GM12891 (cell line): ENCODE results near the gene GMCL1.

Source experiments
- POLR2A ChIP-seq: IDR thresholded peaks from 2 replicates; pipeline ENCODE4 v1.6.1; 2011; ENCODE audit warnings: low read depth, low read length, control low read depth
- POLR2AphosphoS5 ChIP-seq: IDR thresholded peaks from 2 replicates; pipeline ENCODE4 v1.6.1; 2011; ENCODE audit warnings: low read depth, low read length, control low read depth
- POU2F2 ChIP-seq: IDR thresholded peaks from 2 replicates; pipeline ENCODE4 v1.6.1; 2011; ENCODE audit warnings: low read depth, mild to moderate bottlenecking, control low read depth, low read length, moderate library complexity

DNA sequence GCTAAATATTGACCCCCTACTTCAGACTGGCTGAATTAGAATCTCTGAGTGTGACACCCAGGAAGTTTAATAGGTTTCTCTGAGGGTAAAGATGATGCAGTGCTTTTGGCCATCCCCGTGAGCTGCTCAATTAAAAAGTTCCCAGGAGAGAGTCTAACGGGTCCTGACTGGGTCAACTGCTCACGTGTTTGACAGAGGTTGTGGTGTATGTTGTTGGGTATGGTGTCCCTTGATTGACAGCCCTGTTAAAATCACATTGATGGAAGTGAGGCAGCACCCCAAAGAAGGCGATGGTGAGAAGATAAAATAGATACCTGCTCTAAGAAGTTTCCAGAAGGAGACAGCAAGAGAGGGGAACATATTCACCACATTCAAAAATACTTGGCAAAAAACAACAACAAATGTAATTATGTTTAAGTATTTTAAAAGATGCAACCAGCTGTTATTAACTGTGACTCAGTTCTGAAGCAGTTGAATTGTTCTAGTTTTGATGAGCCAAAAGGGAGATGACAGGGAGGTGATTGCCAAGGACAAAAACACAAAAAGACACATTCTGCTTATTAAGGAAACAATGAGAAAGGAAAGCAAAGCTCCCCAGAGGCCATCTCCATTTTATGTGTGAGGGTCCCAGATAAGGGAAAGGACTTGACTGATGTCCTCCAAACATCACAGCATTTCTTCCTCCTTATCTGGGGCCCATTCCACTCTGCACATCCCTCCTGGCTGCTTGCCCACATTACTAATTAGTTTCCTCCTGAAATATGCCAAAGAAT, 11.5 kb upstream of the GMCL1 start:
- TF ChIP-seq POLR2AphosphoS5 (no peak), POLR2A (no peak), POU2F2 (no peak)
